Measurements from ENCODE around the gene GDPD4.
A peak's percentile ranks its signal among the peaks of the same experiment; 100 is the strongest.

The GDPD4 gene

GRCh38 chr11:77204754-77205466 is 96.6 kb downstream of the GDPD4 start:
- no peak for DNase-seq

DNA sequence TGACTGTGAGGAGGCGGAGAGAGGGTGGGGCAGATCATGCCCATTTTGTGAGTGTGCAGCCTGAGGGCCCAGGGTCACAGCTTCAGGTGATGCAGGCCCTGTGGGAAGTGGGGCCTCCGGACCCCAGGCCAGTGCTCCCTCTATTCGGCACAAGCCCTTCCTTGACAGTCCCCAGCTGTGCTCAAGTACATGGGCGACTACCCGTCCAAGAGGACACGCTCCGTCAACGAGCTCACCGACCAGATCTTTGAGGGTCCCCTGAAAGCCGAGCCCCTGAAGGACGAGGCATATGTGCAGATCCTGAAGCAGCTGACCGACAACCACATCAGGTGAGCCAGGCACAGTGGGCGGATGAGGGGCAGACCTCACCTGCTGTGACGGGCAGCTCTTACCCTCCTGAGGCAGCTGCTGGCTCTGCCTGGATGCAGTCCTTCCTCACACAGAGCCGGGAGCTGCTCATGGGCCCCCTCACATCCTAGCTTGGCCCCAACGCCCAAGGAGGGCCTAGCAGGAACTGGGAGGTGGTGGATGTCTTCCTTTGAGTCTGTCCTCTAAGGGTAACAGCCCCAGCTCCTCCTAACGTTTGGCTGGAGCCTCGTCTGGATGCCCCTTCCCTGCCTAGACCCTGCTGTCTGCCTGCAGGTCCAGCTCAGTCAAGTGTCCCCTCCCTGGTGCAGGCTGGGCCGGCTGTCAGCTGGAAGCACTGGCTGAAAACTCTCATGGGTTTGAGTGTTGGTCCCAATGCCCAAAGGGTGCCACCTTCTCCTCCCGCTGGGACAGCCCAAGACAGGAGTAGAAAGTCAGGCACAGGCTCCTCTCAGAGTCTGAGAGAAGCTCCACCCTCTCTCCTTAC is 97.4 kb downstream of the GDPD4 start:
- DNase-seq: no peak

- DNase-seq: peak in 2 of 4 experiments; percentile 12 to 17
Observed at GRCh38 chr11:77202941-77203900, 98.3 kb downstream of the GDPD4 start.

DNA sequence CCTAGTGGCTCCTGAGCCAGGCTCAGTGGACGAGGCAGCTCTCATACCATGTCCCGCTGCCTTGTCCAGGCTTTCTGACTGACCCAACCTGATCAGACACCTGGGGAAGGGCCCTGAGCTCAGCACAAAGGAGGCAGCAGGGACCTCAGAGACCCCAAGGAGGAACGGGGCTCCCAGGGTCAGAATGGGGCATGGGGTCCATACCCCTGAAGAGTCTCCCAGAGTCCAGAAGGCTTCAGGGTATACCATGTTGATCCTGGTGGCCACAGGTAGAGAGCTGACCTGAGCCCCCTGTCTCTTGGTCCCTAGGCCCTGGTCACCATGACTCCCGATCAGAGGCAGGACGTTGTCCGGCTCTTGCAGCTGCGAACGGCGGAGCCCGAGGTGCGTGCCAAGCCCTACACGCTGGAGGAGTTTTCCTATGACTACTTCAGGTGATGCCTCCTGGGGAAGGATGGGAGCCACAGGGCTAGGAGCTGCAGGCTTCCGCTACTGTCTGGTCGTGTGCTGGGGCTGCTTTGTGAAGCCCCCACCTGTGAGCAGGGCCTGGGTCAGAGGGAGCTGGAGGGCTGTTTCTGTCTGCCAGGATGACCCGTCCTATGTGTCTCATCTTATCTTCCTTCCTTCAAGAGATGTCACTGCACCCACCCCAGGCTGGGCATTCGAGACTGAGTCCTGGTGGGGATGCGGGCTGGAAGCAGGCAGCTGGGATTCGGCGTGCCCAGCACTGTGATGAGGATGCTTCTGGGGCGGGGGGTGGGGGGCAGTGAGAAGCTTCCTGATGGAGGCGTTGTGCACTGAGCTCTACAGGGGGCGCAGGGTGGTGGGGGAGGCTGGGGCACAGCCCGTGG is 99.3 kb downstream of the GDPD4 start:
- DNase-seq: no peak

DNA sequence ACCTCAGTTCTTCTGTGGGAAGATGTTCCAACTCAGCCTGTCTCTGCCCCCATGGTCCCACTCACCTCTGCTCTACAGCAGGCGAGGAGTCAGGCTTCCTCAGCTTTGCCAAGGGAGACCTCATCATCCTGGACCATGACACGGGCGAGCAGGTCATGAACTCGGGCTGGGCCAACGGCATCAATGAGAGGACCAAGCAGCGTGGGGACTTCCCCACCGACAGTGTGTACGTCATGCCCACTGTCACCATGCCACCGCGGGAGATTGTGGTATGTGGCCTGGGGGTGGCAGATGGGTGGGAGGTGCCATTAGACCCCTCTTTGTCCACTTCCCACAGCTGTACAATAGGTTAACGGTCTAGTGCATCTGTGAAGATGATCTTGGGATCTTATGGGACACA is 100.1 kb downstream of the GDPD4 start:
- DNase-seq: no peak

DNA sequence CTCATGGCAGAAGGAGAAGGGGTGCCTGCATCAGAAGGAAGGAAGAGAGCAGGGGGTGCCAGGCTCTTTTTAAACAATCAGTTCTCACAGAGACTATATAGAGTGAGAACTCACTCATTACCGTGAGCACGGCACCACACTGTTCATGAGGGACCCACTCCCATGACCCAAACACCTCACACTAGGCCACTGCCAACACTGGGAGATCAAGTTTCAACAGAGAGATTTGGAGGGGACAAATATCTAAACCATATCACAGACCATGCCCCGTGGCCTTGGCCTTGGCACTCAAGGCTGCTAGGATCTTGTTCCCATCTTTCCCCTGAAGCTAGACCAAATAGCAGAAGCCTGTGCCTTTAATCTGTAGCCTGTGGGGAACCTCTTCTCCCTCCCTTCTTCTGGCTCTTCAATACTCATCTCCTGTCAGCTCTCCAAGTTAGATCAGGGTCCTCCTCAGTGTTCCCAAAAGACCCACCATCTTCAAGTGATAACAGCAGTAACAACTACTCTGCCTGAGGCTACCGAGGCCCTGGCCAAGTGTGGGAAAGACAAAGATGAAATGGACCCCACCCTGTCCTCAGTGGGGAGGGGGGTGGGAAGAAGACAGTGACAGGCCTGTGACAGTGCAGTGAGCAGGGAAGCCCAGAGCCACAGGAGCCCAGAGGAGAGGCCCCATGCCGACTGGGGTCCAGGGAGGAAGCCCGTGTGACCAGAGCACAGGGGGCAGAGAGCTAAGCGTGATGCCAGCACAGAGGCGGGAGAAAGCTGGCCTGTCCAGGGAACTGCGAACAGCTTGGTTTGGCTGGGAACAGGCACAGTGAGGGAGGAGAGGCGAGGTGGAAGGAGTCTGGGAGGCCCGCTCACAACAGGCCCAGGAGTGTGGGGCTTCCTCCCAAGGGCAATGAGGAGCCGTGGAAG is 100.9 kb downstream of the GDPD4 start:
- DNase-seq: no peak

DNA sequence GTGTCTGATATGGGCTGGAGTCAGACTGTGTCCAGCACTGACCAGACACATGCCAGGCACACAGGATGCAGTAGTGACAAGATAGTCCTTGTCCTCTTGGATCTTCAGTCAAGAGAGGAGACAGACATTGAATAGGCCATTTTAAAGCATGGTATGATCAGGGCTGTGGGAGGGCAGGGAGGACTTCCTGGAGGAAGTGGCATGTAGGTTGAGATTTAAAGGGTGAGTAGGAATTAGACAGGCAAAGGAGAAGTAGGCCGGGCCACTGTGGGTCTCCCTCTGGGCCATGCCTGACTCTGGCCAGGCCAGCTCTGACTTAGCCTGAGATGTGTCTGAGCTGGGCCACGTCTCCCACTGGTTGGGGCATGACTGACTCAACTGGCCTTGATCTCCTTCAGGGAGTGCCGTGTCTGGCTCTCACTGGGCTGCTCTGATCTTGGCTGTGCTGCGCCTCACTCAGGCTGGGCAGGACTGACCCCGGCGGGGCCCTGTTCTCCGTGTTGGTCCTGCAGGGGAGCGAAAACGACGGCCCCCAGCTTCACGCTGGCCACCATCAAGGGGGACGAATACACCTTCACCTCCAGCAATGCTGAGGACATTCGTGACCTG is 102.2 kb downstream of the GDPD4 start:
- DNase-seq: peak; percentile 37 to 64 (median 60)

DNA sequence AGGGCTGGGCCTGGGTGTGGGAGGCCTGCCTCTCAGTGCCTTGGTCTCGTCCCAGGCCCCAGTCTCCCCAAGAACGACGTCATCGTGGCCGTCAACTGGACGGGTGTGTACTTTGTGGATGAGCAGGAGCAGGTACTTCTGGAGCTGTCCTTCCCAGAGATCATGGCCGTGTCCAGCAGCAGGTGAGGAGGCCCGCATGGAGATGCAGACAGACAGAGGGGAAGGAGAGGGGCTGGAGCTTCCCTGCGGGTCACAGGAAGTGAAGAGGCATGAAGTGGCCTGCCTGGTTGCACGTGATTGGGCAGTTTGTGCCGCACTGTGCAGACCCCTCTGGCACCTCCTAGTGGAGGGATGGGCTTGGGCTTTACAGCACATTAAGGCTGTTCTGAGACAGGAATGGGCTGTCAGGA is 103.0 kb downstream of the GDPD4 start:
- peak; percentile 10 to 45 (median 28) for DNase-seq

DNA sequence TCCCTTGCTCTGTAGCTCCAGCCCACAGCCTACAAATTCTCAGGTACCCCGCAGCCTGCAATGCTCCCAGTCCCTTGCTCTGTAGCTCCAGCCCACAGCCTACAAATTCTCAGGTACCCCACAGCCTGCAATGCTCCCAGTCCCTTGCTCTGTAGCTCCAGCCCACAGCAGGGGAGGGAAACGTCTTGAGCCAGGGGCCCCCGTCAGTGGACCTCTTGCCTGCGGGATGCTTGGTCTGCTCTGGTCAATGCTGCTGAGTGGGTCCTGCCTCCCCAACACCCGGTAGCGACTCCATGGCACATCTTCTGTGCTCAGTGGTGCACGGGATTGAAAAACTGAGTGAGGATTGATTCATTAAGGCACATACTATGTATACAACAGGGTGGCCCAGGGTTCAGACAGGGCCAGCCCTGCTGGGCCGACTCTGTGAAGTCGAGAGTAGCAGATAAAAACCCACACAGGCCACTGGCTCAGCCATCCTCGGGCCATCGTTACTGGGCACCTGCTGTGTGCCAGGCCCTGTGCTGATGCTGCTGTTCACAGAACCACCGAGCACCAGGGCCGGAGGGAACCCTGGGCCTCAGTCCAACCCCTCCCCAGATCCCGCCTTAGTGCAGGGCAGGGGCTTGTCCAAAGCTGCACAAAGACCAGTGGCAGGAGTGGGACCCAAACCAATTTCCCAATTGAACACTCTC is 103.7 kb downstream of the GDPD4 start:
- no peak for DNase-seq

DNA sequence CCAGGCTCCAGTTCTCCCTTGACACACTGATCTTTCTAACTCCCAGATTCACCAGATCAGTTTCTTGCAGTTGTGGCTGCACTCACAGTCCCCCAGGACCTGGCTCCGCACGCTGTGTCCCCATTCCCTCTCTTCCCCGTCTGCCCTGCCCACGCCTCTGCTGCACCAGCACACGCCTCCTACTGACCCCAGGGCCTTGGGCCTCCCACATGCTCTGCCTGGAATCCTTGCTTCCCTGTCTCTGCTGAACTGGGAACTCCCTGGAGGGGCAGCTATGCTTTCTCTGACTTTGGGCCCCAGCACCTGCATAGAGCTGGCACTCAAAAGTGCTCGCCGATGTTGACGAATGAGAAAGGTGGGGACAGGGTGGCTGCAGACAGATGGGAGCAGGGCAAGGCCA is 104.5 kb downstream of the GDPD4 start:
- DNase-seq: peak in 1 of 4 experiments; percentile 12

GRCh38 chr11:77195071-77195755 is 106.3 kb downstream of the GDPD4 start:
- DNase-seq: no peak

DNA sequence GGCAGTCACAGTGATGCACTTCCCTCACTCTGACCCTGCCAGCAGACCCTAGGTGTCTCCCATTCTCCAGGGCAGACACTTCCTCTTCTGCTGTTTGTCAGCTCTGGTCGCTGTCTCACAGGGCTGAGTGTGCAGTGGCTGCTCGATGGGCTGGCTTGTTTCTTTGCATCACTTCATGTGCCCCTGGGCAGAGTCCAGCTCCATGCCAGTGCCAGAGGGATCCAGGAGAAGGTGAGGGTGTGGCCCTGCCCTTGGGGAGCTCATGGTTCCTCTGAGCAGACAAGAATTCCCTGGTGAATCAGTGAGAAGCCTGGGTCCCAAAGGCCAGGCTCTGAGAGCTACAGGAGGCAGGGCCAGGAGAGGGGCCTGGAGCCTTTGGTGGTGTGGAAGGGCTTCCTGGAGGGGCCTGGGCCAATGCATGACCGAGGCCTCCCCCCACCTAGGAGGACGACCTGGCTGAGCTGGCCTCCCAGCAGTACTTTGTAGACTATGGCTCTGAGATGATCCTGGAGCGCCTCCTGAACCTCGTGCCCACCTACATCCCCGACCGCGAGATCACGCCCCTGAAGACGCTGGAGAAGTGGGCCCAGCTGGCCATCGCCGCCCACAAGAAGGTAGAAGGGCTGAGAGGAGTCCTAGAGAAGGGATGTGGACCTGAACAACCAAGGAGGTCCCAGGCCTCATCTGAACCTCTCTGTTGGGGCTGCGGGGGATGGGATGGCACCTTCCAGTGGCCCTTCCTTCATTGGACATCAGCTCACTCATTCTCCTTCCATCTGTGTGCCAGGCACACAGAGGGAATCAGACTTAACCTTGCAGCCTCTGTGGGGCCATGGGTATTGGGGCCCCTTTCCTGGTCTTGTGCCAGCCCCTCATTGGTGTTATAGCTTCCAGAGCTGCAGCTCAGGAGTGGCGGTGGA is 107.3 kb downstream of the GDPD4 start:
- DNase-seq: no peak

DNA sequence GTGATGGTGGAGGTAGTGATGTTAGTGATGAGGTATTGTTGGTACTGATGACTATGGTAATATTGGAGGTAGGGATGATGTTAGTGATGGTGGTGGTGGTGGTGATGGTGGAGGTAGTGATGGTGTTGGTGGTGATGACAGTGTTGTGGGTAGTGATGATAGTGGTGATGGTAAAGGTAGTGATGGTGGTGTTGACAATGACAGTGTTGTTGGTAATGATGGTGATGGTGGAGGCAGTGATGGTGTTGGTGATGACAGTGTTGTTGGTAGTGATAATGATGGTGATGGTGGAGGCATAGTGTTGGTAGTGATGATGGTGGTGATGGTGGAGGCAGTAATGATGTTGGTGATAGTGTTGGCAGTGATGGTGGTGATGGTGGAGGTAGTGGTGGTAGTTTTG is 108.3 kb downstream of the GDPD4 start:
- DNase-seq: no peak

DNA sequence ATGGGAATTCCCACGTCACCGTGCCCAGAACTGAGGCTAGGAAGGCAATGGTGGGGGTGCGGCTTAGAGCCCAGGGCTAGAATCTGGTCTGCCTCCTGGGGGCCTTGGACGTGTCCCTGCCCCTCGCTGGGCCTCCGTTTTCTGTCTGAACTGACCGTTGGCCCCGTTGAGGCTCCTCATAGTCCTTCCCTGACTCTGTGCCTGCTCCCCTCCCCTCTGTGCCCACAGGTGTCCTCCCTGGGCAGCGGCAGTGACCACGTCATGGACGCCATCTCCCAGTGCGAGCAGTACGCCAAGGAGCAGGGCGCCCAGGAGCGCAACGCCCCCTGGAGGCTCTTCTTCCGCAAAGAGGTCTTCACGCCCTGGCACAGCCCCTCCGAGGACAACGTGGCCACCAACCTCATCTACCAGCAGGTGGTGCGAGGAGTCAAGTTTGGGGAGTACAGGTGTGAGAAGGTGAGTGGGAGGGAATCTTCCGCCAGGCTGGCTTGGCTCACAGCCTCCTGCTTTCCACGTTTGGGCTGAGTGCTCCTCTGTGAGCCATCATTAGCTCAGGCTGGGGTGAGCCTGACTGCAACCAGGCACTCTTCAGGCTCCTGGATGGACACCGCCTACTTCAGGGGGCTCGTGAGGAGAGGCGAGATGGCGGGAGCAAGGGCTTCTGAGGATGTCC is 109.5 kb downstream of the GDPD4 start:
- DNase-seq: peak in 1 of 4 experiments; percentile 15

- DNase-seq: no peak
Observed at GRCh38 chr11:77191429-77191822, 110.1 kb downstream of the GDPD4 start.

DNA sequence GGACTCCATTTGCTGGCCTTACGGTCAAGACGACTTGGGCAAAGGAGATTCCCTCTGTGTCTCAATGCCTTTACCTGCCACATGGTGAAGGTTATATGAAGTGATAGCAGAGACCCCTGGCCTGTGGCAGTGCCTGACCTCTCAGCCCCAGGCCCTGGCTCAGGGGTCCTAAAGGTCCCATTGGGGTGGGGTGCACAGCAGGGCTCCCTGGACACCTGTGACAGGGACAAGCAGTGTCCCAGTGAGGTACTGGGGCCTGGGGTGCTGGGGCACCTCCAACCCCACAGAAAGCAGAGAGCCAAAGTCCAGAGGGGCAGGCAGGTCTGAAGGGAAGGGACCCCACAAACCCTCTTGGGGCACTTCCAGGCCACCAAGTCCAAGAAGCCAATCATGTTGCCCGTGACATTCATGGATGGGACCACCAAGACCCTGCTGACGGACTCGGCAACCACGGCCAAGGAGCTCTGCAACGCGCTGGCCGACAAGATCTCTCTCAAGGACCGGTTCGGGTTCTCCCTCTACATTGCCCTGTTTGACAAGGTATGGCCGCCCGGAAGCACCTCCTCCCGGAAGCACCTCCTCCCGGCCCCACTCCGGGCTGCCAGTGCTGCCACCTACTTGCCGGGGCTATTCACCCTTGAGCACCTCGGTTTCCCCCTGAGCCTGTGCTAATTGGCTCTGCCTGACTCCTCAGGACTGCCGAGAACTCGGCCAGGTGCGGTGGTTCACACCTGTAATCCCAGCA is 111.0 kb downstream of the GDPD4 start:
- DNase-seq: no peak
